ENCODE results near the gene PIGQ. TPM values are rescaled to one million over a fixed set of nuclear protein-coding genes. Genes with fewer than 3 reads are reported as not detected.

The PIGQ gene
- total RNA-seq, 1 donor from 2014 or later = 63.6 TPM

DNA sequence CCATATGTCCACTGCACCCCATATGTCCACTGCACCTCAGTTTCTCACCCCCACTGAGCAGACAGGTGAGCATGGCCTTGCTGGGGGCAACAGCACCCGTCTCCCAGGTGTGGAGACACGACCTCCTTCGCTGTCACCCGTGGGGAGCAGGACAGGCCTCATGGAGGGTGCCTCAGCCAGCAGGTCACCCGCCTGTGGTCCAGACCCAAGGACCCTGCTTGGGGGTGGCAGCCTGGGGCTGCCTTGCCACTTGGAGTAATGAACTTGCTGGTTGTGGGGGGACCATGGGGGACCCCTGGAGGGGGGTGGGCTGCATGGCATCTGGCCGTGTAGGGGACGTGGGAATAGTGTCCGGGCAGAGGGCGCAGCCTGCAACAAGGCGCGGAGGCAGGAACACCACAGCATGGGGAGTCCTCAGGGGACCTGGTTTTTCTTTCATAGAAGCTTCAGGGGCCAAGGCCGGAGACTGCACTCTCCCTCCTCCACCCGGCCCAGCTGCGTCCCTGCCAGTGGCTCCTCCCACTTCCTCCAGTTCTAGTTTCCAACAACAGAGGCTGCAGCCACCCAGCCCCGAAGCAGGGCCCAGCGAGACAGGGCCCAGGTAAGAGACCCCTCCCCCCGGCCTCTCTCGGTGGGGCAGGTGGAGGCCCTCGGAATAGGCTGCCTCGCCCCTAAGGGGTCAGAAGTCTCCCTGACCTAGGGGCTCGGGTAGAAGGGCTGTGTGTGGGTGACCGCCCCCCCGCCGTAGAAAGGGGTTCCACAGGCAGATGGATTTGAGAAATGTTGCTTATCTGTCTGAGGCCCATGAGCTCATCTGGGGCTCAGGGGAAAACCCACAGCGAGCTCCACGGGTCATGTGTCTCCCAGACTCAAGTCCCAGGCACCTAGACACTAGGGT lies 3.0 kb upstream of the PIGQ start, which contains the start of gene NHLRC4:
NHLRC4 (plus strand) TSS at position 531 of the 898 bp plus-strand sequence. CDS start 1,043 bp downstream, outside the sequence.
- Mint-ChIP-seq H3K27ac (ENCODE audit: unreplicated experiment) (peak within 1 kb of the TSS; percentile 60), H3K4me1 (ENCODE audit: unreplicated experiment) (peaks cover 31% of the 10 kb centered on the region), H3K9me3 (ENCODE audit: unreplicated experiment) (no peaks in the 10 kb centered on the region), H3K4me3 (ENCODE audit: unreplicated experiment) (peak within 1 kb of the TSS; percentile 40), H3K36me3 (ENCODE audit: unreplicated experiment) (no peaks in the 10 kb centered on the region), H3K27me3 (ENCODE audit: unreplicated experiment) (no peaks in the 10 kb centered on the region)
- no peak for DNase-seq (ENCODE audit: extremely low spot score, unreplicated experiment)
- no peak for TF ChIP-seq CTCF (IDR thresholded peaks at IDR 0.05)

- Mint-ChIP-seq H3K36me3 (ENCODE audit: unreplicated experiment) (no peaks in the 10 kb centered on the region), H3K9me3 (ENCODE audit: unreplicated experiment) (no peaks in the 10 kb centered on the region), H3K4me3 (ENCODE audit: unreplicated experiment) (no peak overlapping the region), H3K27ac (ENCODE audit: unreplicated experiment) (no peak overlapping the region), H3K4me1 (ENCODE audit: unreplicated experiment) (peaks cover 32% of the 10 kb centered on the region), H3K27me3 (ENCODE audit: unreplicated experiment) (no peaks in the 10 kb centered on the region)
- TF ChIP-seq CTCF (IDR thresholded peaks at IDR 0.05) = no peak
- no peak for DNase-seq (ENCODE audit: extremely low spot score, unreplicated experiment)
Measured at GRCh38 chr16:567373-568256, 2.2 kb upstream of the PIGQ start.

DNA sequence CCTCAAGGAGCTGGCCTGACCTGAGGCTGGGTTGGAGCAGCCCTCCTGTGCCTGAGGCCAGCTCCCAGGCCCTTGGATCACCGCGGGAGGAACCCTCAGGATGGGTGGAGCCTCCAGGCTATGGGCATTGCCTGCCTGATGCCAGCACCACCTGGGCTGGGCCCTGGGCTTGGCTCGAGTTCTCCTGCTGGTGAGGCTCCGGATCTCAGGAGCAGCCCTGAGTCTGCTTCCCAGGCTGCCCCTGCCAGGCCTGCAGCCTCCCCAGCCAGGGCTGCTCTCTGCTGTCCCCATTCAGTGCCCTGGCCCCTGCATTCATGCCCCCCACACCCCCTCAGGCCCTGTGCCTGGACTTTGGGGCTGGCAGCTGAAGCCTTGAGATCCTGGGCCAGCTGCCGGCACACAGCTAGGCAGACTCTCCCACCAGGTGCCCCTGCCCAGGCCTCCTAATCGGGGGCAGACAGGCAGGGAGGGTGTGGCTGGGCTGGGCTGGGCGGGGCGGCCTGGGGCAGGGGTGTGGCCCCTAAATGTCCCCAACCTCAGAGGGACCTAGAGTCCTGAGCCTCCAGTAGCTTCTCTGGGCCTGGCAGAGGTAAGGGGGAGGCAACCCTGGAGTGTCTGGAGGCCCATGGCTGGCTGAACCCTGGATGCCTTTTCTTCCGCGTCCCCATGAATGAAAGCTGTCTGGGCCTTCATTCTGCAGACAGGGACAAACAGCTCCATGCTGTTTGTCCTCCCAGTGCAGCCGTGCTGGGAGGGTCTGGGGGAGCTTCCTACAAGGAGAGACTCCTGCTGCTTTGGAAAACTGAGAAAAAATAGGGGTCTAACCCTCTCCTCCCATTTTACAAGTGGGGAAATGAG lies 1.1 kb upstream of the PIGQ start:
- Mint-ChIP-seq H3K27ac (ENCODE audit: unreplicated experiment) (peak overlapping the region; percentile 88), H3K9me3 (ENCODE audit: unreplicated experiment) (no peaks in the 10 kb centered on the region), H3K36me3 (ENCODE audit: unreplicated experiment) (no peaks in the 10 kb centered on the region), H3K4me3 (ENCODE audit: unreplicated experiment) (peak overlapping the region; percentile 81), H3K4me1 (ENCODE audit: unreplicated experiment) (peaks cover 32% of the 10 kb centered on the region), H3K27me3 (ENCODE audit: unreplicated experiment) (no peaks in the 10 kb centered on the region)
- no peak for TF ChIP-seq CTCF (IDR thresholded peaks at IDR 0.05)
- DNase-seq (ENCODE audit: extremely low spot score, unreplicated experiment) = no peak

GRCh38 chr16:572865-573650 lies 3.3 kb downstream of the PIGQ start:
- Mint-ChIP-seq H3K36me3 (ENCODE audit: unreplicated experiment) (peaks cover 2% of the 10 kb centered on the region), H3K9me3 (ENCODE audit: unreplicated experiment) (no peaks in the 10 kb centered on the region), H3K27me3 (ENCODE audit: unreplicated experiment) (no peaks in the 10 kb centered on the region), H3K27ac (ENCODE audit: unreplicated experiment) (no peak overlapping the region), H3K4me1 (ENCODE audit: unreplicated experiment) (peaks cover 22% of the 10 kb centered on the region), H3K4me3 (ENCODE audit: unreplicated experiment) (no peak overlapping the region)
- no peak for TF ChIP-seq CTCF (IDR thresholded peaks at IDR 0.05)
- no peak for DNase-seq (ENCODE audit: extremely low spot score, unreplicated experiment)
